ENCODE results near the gene ZNF169.
"Not testable (repeated sequence)": the region's sequence is repeated elsewhere in the genome, so short reads cannot be mapped to it uniquely, and the experiment has no call there.

The ZNF169 gene

GRCh38 chr9:94341703-94342102 is 82.6 kb downstream of the ZNF169 start:
- DNase-seq (ENCODE audit: low spot score); FAIRE-seq: not testable (repeated sequence)

DNA sequence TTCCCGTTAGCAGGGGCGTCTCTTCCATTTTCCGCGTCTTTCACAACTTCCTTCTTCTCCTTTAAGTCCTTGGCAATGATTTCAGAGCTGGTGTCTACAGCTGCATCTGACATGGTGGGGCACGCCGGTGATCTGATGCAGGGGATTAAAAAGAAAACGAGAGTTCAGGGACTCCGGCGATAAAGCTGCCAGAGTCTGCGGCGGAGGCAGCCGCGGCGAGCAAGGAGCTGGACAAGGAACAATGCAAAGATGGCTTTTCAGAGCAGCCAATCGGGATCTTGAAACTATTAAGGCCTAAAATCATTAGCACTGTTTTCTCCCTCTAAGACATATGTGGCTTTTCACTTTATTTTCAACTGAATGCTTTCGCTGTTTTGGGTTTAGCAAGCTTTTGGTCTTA is 88.4 kb downstream of the ZNF169 start:
- FAIRE-seq; DNase-seq (ENCODE audit: low spot score): not testable (repeated sequence)

DNA sequence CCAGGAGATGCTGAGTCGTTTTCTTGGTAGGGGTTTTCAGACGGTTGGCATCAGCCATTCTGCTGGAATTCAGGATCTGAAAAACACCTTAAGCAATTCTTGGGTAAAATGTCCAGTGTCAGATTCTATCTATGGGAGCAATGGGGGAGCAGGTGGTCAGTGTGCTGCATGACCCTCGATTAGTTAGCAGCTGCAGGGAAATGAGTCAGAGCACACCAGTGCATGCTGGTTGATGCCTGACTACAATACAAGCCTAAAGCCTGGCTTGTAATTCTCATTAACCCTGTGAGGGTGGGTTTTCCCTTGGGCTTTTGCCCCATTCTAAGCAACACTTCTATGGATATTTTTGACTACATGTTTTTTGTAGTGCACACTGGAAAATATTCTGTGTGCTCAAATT is 89.7 kb downstream of the ZNF169 start:
- FAIRE-seq; DNase-seq (ENCODE audit: low spot score): not testable (repeated sequence)

All from RCC 7860 (cell line).